GM12892 (cell line): ENCODE data around the gene IBTK.
"Not testable (repeated sequence)": the region's sequence is repeated elsewhere in the genome, so short reads cannot be mapped to it uniquely, and the experiment has no call there.

ENCODE experiments used
- DNase-seq: peaks from one replicate; pipeline ENCODE4 v3.0.0; 2011; ENCODE audit not compliant: insufficient read length
- FAIRE-seq: peaks from 2 replicates; lab custom pipeline; 2011; peaks lifted over from hg19 to GRCh38; lab: Jason Lieb, UNC
- POLR2A ChIP-seq: IDR thresholded peaks from 2 replicates; pipeline ENCODE4 v1.6.1; 2011; ENCODE audit warnings: low read depth, low read length, control low read depth
- POLR2AphosphoS5 ChIP-seq: IDR thresholded peaks from 2 replicates; pipeline ENCODE4 v1.6.1; 2011; ENCODE audit warnings: low read depth, low read length, control low read depth
- TAF1 ChIP-seq: IDR thresholded peaks from 2 replicates; pipeline ENCODE4 v1.6.1; 2011; ENCODE audit warnings: low read depth, mild to moderate bottlenecking, control low read depth, low read length, borderline replicate concordance

The IBTK gene

GRCh38 chr6:82129797-82130196 is 117.7 kb downstream of the IBTK start:
- TF ChIP-seq TAF1 (no peak), POLR2A (no peak), POLR2AphosphoS5 (no peak)
- FAIRE-seq (no peak), DNase-seq (no peak)

DNA sequence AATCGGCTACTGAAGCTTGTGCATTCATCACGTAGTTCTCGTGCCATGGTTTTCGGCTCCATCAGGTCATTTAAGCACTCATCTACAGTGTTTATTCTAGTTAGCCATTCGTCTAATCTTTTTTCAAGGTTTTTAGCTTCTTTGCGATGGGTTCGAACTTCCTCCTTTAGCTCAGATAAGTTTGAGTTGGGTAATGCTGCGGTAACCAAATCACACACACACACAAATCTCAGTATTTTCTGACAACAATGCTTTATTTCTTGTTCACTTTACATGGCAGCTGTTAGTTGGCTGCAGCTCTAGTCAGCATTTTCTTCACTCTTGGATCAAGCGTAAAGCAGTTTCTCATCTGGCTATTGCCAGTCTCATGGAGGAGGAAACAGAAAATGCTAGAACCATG is 118.6 kb downstream of the IBTK start:
- DNase-seq, FAIRE-seq: not testable (repeated sequence)

DNA sequence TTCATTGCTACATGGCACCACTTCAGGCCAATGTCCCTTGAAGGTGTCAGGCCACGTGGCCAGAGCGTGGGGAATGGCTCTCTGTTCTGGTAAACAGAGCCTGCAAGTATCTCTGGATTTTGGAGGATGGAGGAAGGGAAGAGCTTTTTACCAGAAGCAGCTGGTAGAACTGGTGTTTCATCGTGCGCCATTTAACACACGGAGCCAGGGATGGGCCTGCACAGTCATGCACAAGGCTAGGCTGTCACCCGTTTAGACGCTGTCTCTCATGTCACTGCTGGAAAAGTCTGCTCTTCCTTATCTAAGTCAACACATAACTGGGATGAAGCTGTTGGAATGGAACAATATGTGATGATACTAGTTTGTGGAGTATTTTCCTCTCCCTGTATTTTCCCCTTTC is 123.9 kb downstream of the IBTK start:
- FAIRE-seq (no peak), DNase-seq (no peak)
- TF ChIP-seq TAF1 (no peak), POLR2AphosphoS5 (no peak), POLR2A (no peak)
